ENCODE results near the gene MPV17L.

The MPV17L gene

DNA sequence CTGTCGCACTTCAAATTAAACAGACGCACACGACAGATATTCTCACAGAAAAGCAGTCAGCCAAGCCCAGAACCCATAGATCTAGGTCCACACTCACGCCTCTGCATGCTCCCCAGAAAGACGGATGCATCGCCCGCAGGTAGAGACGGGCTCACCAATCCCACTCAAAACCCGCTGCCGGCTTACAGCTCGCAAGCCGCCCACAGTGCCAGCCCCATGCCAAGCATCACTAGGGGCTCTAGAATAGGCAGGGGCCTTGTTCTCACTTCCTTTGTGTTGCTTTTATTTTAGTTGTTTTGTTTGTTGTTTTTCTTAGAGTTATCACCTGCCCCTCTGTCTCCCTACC, 38.5 kb downstream of the MPV17L start:
- no peak for DNase-seq (ENCODE audit: low spot score)
- Histone ChIP-seq H3K14ac (ENCODE audit: low read length) (no peak overlapping the region), H2AFZ (ENCODE audit: low read length) (peak overlapping the region; percentile 94), H2BK120ac (ENCODE audit: low read depth, low read length) (no peak overlapping the region), H3K18ac (ENCODE audit: low read length) (no peak overlapping the region), H3K9ac (ENCODE audit: low read depth, low read length, poor library complexity) (no peak overlapping the region), H2AK5ac (ENCODE audit: low read depth, low read length) (no peak overlapping the region), H2BK5ac (ENCODE audit: low read length) (no peak overlapping the region), H3K36me3 (replicated peaks in 1 of 2; ENCODE audit: control insufficient read depth in 2 of 2, insufficient read depth in 2 of 2, low read length in 2 of 2) (no peaks in the 10 kb centered on the region), H3K4ac (ENCODE audit: low read length) (no peak overlapping the region), H3K27me3 (ENCODE audit: control insufficient read depth in 3 of 3, insufficient read depth in 3 of 3, low read depth in 1 of 3, low read length in 3 of 3) (no peaks in the 10 kb centered on the region), H3K23ac (ENCODE audit: low read depth, low read length, poor library complexity) (no peak overlapping the region), H3K27ac (replicated peaks; ENCODE audit: low read length) (no peak overlapping the region), H3K9me3 (replicated peaks in 1 of 2; ENCODE audit: control insufficient read depth in 2 of 2, insufficient read depth in 1 of 2, low read depth in 1 of 2, low read length in 2 of 2) (no peaks in the 10 kb centered on the region), H2BK15ac (ENCODE audit: low read length) (no peak overlapping the region), H4K91ac (ENCODE audit: low read depth, low read length, poor library complexity) (no peak overlapping the region), H3K4me2 (ENCODE audit: insufficient read depth, low read length, poor library complexity, severe bottlenecking) (peak overlapping the region; percentile 38), H2BK12ac (ENCODE audit: low read length) (no peak overlapping the region), H3K4me1 (ENCODE audit: control insufficient read depth in 2 of 2, insufficient read depth in 1 of 2, low read depth in 1 of 2, low read length in 2 of 2) (peaks cover 5% of the 10 kb centered on the region in 2 donors), H3K79me1 (ENCODE audit: low read depth, low read length) (no peaks in the 10 kb centered on the region), H3K4me3 (ENCODE audit: low read length in 2 of 2) (peak overlapping the region; percentile 9 to 84), H4K8ac (ENCODE audit: low read depth, low read length) (peak overlapping the region; percentile 3)
- WGBS, 2 donors (ENCODE audit: extremely low coverage in 2 of 2, insufficient read length in 2 of 2, insufficient replicate concordance in 1 of 2), result no CpG with 5 or more reads among the region's 12 CpGs

GRCh38 chr16:15434425-15435215, 39.1 kb downstream of the MPV17L start, which contains the start of gene BMERB1:
TSS of gene BMERB1 (plus strand) at chr16:15434588. CDS start at chr16:15434654, 66 bp downstream.
- Histone ChIP-seq H2BK15ac (ENCODE audit: low read length) (no peak within 1 kb of the TSS), H2BK5ac (ENCODE audit: low read length) (no peak within 1 kb of the TSS), H4K91ac (ENCODE audit: low read depth, low read length, poor library complexity) (no peak within 1 kb of the TSS), H4K8ac (ENCODE audit: low read depth, low read length) (peak within 1 kb of the TSS; percentile 3), H3K4me3 (ENCODE audit: low read length in 2 of 2) (peak within 1 kb of the TSS; percentile 82 to 84), H3K36me3 (replicated peaks in 1 of 2; ENCODE audit: control insufficient read depth in 2 of 2, insufficient read depth in 2 of 2, low read length in 2 of 2) (no peaks in the 10 kb centered on the region), H3K27ac (replicated peaks; ENCODE audit: low read length) (peak within 1 kb of the TSS; percentile 83), H3K4me1 (ENCODE audit: control insufficient read depth in 2 of 2, insufficient read depth in 1 of 2, low read depth in 1 of 2, low read length in 2 of 2) (peaks cover 5% of the 10 kb centered on the region in 2 donors), H3K14ac (ENCODE audit: low read length) (peak within 1 kb of the TSS; percentile 0), H2BK120ac (ENCODE audit: low read depth, low read length) (no peak within 1 kb of the TSS), H3K4me2 (ENCODE audit: insufficient read depth, low read length, poor library complexity, severe bottlenecking) (peak within 1 kb of the TSS; percentile 98), H2AFZ (ENCODE audit: low read length) (peak within 1 kb of the TSS; percentile 94), H3K79me1 (ENCODE audit: low read depth, low read length) (no peaks in the 10 kb centered on the region), H3K9me3 (replicated peaks in 1 of 2; ENCODE audit: control insufficient read depth in 2 of 2, insufficient read depth in 1 of 2, low read depth in 1 of 2, low read length in 2 of 2) (no peaks in the 10 kb centered on the region), H3K18ac (ENCODE audit: low read length) (peak within 1 kb of the TSS; percentile 91), H2AK5ac (ENCODE audit: low read depth, low read length) (no peak within 1 kb of the TSS), H2BK12ac (ENCODE audit: low read length) (no peak within 1 kb of the TSS), H3K27me3 (ENCODE audit: control insufficient read depth in 3 of 3, insufficient read depth in 3 of 3, low read depth in 1 of 3, low read length in 3 of 3) (no peaks in the 10 kb centered on the region), H3K9ac (ENCODE audit: low read depth, low read length, poor library complexity) (peak within 1 kb of the TSS; percentile 85), H3K4ac (ENCODE audit: low read length) (no peak within 1 kb of the TSS), H3K23ac (ENCODE audit: low read depth, low read length, poor library complexity) (no peak within 1 kb of the TSS)
- WGBS, 2 donors (ENCODE audit: extremely low coverage in 2 of 2, insufficient read length in 2 of 2, insufficient replicate concordance in 1 of 2), result no CpG with 5 or more reads among the region's 63 CpGs
- DNase-seq (ENCODE audit: low spot score), result peak; percentile 79

DNA sequence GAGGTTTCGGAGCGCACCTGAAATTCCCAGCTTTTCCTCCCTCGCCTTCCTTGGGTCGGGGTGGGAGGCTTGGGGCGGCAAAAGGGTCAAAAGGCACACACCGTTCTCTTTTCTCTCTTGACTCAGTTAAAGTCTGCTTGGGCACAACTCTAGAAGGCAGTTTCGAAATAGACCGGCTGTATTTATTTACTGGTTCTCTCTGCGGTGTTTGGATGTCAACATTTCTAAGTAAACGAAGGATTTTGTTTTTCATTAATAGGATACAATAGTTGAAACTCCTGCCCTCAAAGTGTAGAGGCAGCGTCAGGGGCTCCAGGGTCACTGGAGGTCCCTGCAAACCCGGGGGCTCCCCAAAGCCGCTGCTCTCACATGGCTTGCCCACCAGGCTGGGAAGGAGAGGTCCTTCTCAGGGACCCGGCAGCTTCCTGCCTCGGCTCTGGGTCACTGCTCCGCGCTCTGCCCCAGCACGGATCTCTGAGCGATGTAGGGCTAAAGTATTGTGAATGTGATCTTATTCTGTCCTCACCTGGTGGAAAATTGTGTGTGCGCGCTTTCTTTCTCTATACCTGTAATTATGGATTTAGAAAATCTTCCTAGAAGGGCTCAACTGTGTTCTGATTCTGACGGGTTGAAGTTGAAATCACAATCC, 39.8 kb downstream of the MPV17L start:
- no peak overlapping the region for H2BK5ac ChIP-seq (ENCODE audit: low read length)
- peak overlapping the region; percentile 85 for H3K9ac ChIP-seq (ENCODE audit: low read depth, low read length, poor library complexity)
- no peak overlapping the region for H3K27ac ChIP-seq (replicated peaks; ENCODE audit: low read length)
- H3K4ac ChIP-seq (ENCODE audit: low read length), result no peak overlapping the region
- peak overlapping the region; percentile 11 for H3K18ac ChIP-seq (ENCODE audit: low read length)
- no peak overlapping the region for H2BK120ac ChIP-seq (ENCODE audit: low read depth, low read length)
- H3K36me3 ChIP-seq (replicated peaks in 1 of 2; ENCODE audit: control insufficient read depth in 2 of 2, insufficient read depth in 2 of 2, low read length in 2 of 2), result no peaks in the 10 kb centered on the region
- no peak overlapping the region for H3K23ac ChIP-seq (ENCODE audit: low read depth, low read length, poor library complexity)
- H4K91ac ChIP-seq (ENCODE audit: low read depth, low read length, poor library complexity), result no peak overlapping the region
- no peak overlapping the region for H2AK5ac ChIP-seq (ENCODE audit: low read depth, low read length)
- peak overlapping the region; percentile 0 for H3K14ac ChIP-seq (ENCODE audit: low read length)
- no peaks in the 10 kb centered on the region for H3K9me3 ChIP-seq (replicated peaks in 1 of 2; ENCODE audit: control insufficient read depth in 2 of 2, insufficient read depth in 1 of 2, low read depth in 1 of 2, low read length in 2 of 2)
- no peak overlapping the region for H2BK15ac ChIP-seq (ENCODE audit: low read length)
- no peak overlapping the region for H2BK12ac ChIP-seq (ENCODE audit: low read length)
- H3K4me2 ChIP-seq (ENCODE audit: insufficient read depth, low read length, poor library complexity, severe bottlenecking), result peak overlapping the region; percentile 98
- peak overlapping the region; percentile 94 for H2AFZ ChIP-seq (ENCODE audit: low read length)
- DNase-seq (ENCODE audit: low spot score), result no peak
- no peak overlapping the region for H4K8ac ChIP-seq (ENCODE audit: low read depth, low read length)
- H3K27me3 ChIP-seq (ENCODE audit: control insufficient read depth in 3 of 3, insufficient read depth in 3 of 3, low read depth in 1 of 3, low read length in 3 of 3), result no peaks in the 10 kb centered on the region
- H3K79me1 ChIP-seq (ENCODE audit: low read depth, low read length), result no peaks in the 10 kb centered on the region
- WGBS, 2 donors (ENCODE audit: extremely low coverage in 2 of 2, insufficient read length in 2 of 2, insufficient replicate concordance in 1 of 2), result no CpG with 5 or more reads among the region's 22 CpGs
- peak overlapping the region; percentile 82 to 84 for H3K4me3 ChIP-seq (ENCODE audit: low read length in 2 of 2)
- peaks cover 5% of the 10 kb centered on the region in 2 donors for H3K4me1 ChIP-seq (ENCODE audit: control insufficient read depth in 2 of 2, insufficient read depth in 1 of 2, low read depth in 1 of 2, low read length in 2 of 2)

DNA sequence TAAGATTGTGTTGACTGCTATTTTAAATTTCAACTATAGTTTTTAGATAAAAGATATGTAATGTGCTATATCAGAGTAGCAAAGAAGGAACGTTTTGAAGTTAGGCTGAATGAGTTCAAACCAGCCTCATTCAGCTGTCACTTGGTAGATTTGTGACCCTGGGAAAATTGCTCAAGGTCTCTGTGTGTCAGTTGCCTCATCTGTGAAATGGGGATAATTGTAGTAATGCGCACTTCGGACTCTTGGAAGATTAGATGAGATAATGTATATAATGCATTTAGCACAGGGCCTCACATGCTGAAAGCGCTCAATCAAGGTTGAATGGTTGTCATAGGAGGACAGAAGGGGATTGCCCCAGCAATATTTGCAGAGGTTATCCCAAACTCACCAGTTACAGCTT, 43.5 kb downstream of the MPV17L start:
- Histone ChIP-seq H2AFZ (ENCODE audit: low read length) (no peak overlapping the region), H3K4me1 (ENCODE audit: control insufficient read depth in 2 of 2, insufficient read depth in 1 of 2, low read depth in 1 of 2, low read length in 2 of 2) (peaks cover 2 to 5% of the 10 kb centered on the region in 2 donors), H2BK12ac (ENCODE audit: low read length) (no peak overlapping the region), H3K27me3 (ENCODE audit: control insufficient read depth in 3 of 3, insufficient read depth in 3 of 3, low read depth in 1 of 3, low read length in 3 of 3) (no peaks in the 10 kb centered on the region), H3K79me1 (ENCODE audit: low read depth, low read length) (peaks cover 4% of the 10 kb centered on the region), H3K4me3 (ENCODE audit: low read length in 2 of 2) (no peak overlapping the region), H3K36me3 (replicated peaks in 1 of 2; ENCODE audit: control insufficient read depth in 2 of 2, insufficient read depth in 2 of 2, low read length in 2 of 2) (no peaks in the 10 kb centered on the region), H3K18ac (ENCODE audit: low read length) (no peak overlapping the region), H3K4me2 (ENCODE audit: insufficient read depth, low read length, poor library complexity, severe bottlenecking) (no peak overlapping the region), H2BK5ac (ENCODE audit: low read length) (no peak overlapping the region), H3K9ac (ENCODE audit: low read depth, low read length, poor library complexity) (no peak overlapping the region), H3K4ac (ENCODE audit: low read length) (no peak overlapping the region), H3K9me3 (replicated peaks in 1 of 2; ENCODE audit: control insufficient read depth in 2 of 2, insufficient read depth in 1 of 2, low read depth in 1 of 2, low read length in 2 of 2) (no peaks in the 10 kb centered on the region), H2AK5ac (ENCODE audit: low read depth, low read length) (no peak overlapping the region), H2BK15ac (ENCODE audit: low read length) (no peak overlapping the region), H3K14ac (ENCODE audit: low read length) (no peak overlapping the region), H4K8ac (ENCODE audit: low read depth, low read length) (no peak overlapping the region), H3K23ac (ENCODE audit: low read depth, low read length, poor library complexity) (no peak overlapping the region), H3K27ac (replicated peaks; ENCODE audit: low read length) (no peak overlapping the region), H4K91ac (ENCODE audit: low read depth, low read length, poor library complexity) (no peak overlapping the region), H2BK120ac (ENCODE audit: low read depth, low read length) (no peak overlapping the region)
- DNase-seq (ENCODE audit: low spot score), result no peak
- no CpG with 5 or more reads among the region's 4 CpGs for whole genome bisulfite sequencing, 2 donors (ENCODE audit: extremely low coverage in 2 of 2, insufficient read length in 2 of 2, insufficient replicate concordance in 1 of 2)
